IMR-90 (cell line): Measurements from ENCODE around the gene CHRD. TPM values are rescaled to one million over a fixed set of nuclear protein-coding genes. Genes with fewer than 3 reads are reported as not detected.

Experiments
- ATAC-seq: fragments of 200-7000 bp; cut with Tn5 transposase; 2 replicates; pipeline ENCODE4 v1.9.1; 2020; ENCODE audit warnings: low read depth, mild to moderate bottlenecking, moderate library complexity
- BruUV-seq: library from RNA; stranded (reverse); fragments of 400-500 nt; replicated peaks from 2 replicates; lab custom pipeline; 2021; lab: Mats Ljungman, UMichigan
- CTCF ChIA-PET: fragments of 300-600 bp; formaldehyde crosslinking; extraction: SDS; loops from one replicate; lab custom pipeline; 2021; ENCODE audit warnings: antibody characterized with exemption; lab: Yijun Ruan, JAX
- POLR2A ChIA-PET: fragments of 300-600 bp; sonication (Branson Sonifier 250); formaldehyde crosslinking; loops from one replicate; lab custom pipeline; 2022; ENCODE audit warnings: antibody characterized with exemption; ENCODE audit not compliant: unreplicated experiment; lab: Charles Lee
- DNase-seq: peaks from one replicate; pipeline ENCODE4 v3.0.0; 2013
- H2AFZ ChIP-seq: replicated peaks from 2 replicates; pipeline ENCODE3; 2013; ENCODE audit warnings: low read length, mild to moderate bottlenecking; ENCODE audit not compliant: poor library complexity
- H2AK5ac ChIP-seq: 2 replicates; pipeline ENCODE4 v1.6.1; 2013; ENCODE audit warnings: low read depth, low read length, inconsistent platforms
- H2AK9ac ChIP-seq: replicated peaks from 2 replicates; pipeline ENCODE3; 2013; ENCODE audit warnings: mild to moderate bottlenecking, low read depth, low read length, moderate library complexity; ENCODE audit not compliant: poor library complexity
- H2BK120ac ChIP-seq: 2 replicates; pipeline ENCODE4 v1.6.1; 2013; ENCODE audit warnings: low read depth, low read length, inconsistent platforms
- H2BK15ac ChIP-seq: 3 replicates; pipeline ENCODE4 v1.6.1; 2013; ENCODE audit warnings: low read depth, low read length, inconsistent platforms
- H2BK20ac ChIP-seq: 2 replicates; pipeline ENCODE4 v1.6.1; 2013; ENCODE audit warnings: low read depth, mild to moderate bottlenecking, inconsistent platforms, low read length, moderate library complexity
- H2BK5ac ChIP-seq: 2 replicates; pipeline ENCODE4 v1.6.1; 2013; ENCODE audit warnings: mild to moderate bottlenecking, low read depth, low read length, inconsistent platforms; ENCODE audit not compliant: poor library complexity, severe bottlenecking
- H3K14ac ChIP-seq: replicated peaks from 2 replicates; pipeline ENCODE4 v1.6.1; 2013; ENCODE audit warnings: low read depth, low read length, inconsistent platforms
- H3K18ac ChIP-seq: 2 replicates; pipeline ENCODE4 v1.6.1; 2013; ENCODE audit warnings: low read depth, low read length, control low read depth
- H3K23ac ChIP-seq: 2 replicates; pipeline ENCODE4 v1.6.1; 2013; ENCODE audit warnings: low read depth, low read length, inconsistent platforms
- H3K27ac ChIP-seq: 2 replicates; pipeline ENCODE4 v1.5.1; 2013; ENCODE audit warnings: mild to moderate bottlenecking, control low read depth, low read length; ENCODE audit not compliant: insufficient read depth
- H3K27me3 ChIP-seq: 2 replicates; pipeline ENCODE4 v1.6.1; 2013; ENCODE audit warnings: low read length; ENCODE audit not compliant: control insufficient read depth, insufficient read depth
- H3K36me3 ChIP-seq: 2 replicates; pipeline ENCODE4 v1.6.1; 2013; ENCODE audit warnings: low read length, mixed read lengths; ENCODE audit not compliant: control insufficient read depth, insufficient read depth
- H3K4ac ChIP-seq: 2 replicates; pipeline ENCODE4 v1.6.1; 2013; ENCODE audit warnings: low read depth, low read length, inconsistent platforms
- H3K4me1 ChIP-seq: 2 replicates; pipeline ENCODE4 v1.6.1; 2013; ENCODE audit warnings: low read length, mixed read lengths; ENCODE audit not compliant: control insufficient read depth, insufficient read depth
- H3K4me2 ChIP-seq: 2 replicates; pipeline ENCODE4 v1.6.1; 2013; ENCODE audit warnings: low read depth, mild to moderate bottlenecking, control low read depth, low read length, moderate library complexity
- H3K4me3 ChIP-seq: 2 replicates; pipeline ENCODE4 v1.5.1; 2013; ENCODE audit warnings: low read depth, mild to moderate bottlenecking, control low read depth, low read length, moderate library complexity; ENCODE audit not compliant: insufficient read depth
- H3K56ac ChIP-seq: 2 replicates; pipeline ENCODE4 v1.6.1; 2013; ENCODE audit warnings: low read length, inconsistent platforms; ENCODE audit not compliant: insufficient read depth; ENCODE audit errors: extremely low read depth
- H3K79me1 ChIP-seq, 2 experiments: 2 replicates each; pipeline ENCODE4 v1.6.1; 2013; ENCODE audit warnings: low read length in 2 of 2, inconsistent platforms in 1 of 2, low read depth in 1 of 2
- H3K9ac ChIP-seq: 2 replicates; pipeline ENCODE4 v1.6.1; 2013; ENCODE audit warnings: low read depth, low read length, control low read depth
- H3K9me1 ChIP-seq: 2 replicates; pipeline ENCODE4 v1.6.1; 2013; ENCODE audit warnings: low read length, inconsistent platforms; ENCODE audit not compliant: insufficient read depth
- H3K9me3 ChIP-seq: 2 replicates; pipeline ENCODE4 v1.6.1; 2013; ENCODE audit warnings: low read length; ENCODE audit not compliant: control insufficient read depth, insufficient read depth
- H4K20me1 ChIP-seq: 2 replicates; pipeline ENCODE4 v1.6.1; 2013; ENCODE audit warnings: low read length, inconsistent platforms; ENCODE audit not compliant: insufficient read depth
- H4K5ac ChIP-seq: 2 replicates; pipeline ENCODE4 v1.6.1; 2013; ENCODE audit warnings: mild to moderate bottlenecking, low read depth, low read length, control low read depth
- H4K8ac ChIP-seq, 2 experiments: 2 replicates each; pipeline ENCODE4 v1.6.1; 2013; ENCODE audit warnings: low read depth in 2 of 2, low read length in 2 of 2, control low read depth in 1 of 2, inconsistent platforms in 1 of 2
- H4K91ac ChIP-seq: 2 replicates; pipeline ENCODE4 v1.6.1; 2013; ENCODE audit warnings: low read depth, low read length, inconsistent platforms; ENCODE audit not compliant: insufficient read depth
- MAFK ChIP-seq: IDR thresholded peaks from 2 replicates; pipeline ENCODE4 v1.6.1; 2012; ENCODE audit warnings: low read depth, low read length, improper control_type of control experiment
- MXI1 ChIP-seq: IDR thresholded peaks from 2 replicates; pipeline ENCODE4 v1.6.1; 2012; ENCODE audit warnings: low read depth, mild to moderate bottlenecking, low read length, moderate library complexity, borderline replicate concordance
- NFE2L2 ChIP-seq: fragments of 150-350 bp; IDR thresholded peaks from 2 replicates; pipeline ENCODE4 v1.6.1; 2016; ENCODE audit warnings: low read depth, mild to moderate bottlenecking, low read length
- RCOR1 ChIP-seq: IDR thresholded peaks from 2 replicates; pipeline ENCODE4 v1.6.1; 2012; ENCODE audit warnings: mild to moderate bottlenecking, low read length, improper control_type of control experiment; ENCODE audit not compliant: insufficient replicate concordance
- SMC3 ChIP-seq: fragments of 150-350 bp; IDR thresholded peaks from 2 replicates; pipeline ENCODE4 v1.6.1; 2016; ENCODE audit warnings: low read depth, mild to moderate bottlenecking, antibody characterized with exemption, low read length, moderate library complexity
- WGBS, 2 experiments: methylation state at CpG; one replicate each; pipeline versions ENCODE4 v1.1.5 to v1.1.7; 2013; ENCODE audit warnings: missing lambda C conversion rate in 2 of 2; ENCODE audit not compliant: insufficient read length in 1 of 2; ENCODE audit errors: extremely low coverage in 2 of 2; 5-methylcytosine and 5-hydroxymethylcytosine counted together
- dilution Hi-C: fragments of 300-500 bp; cut with HindIII; formaldehyde crosslinking; loops from one replicate; pipeline ENCODE4 v1.14.3; 2018; ENCODE audit warnings: low sequenced_read_pairs; ENCODE audit not compliant: unreplicated experiment
- in situ Hi-C: fragments of 300-500 bp; cut with MboI; formaldehyde crosslinking; loops from 3 replicates; pipeline ENCODE4 v1.14.3; 2019; ENCODE audit warnings: low sequenced_read_pairs, inconsistent platforms, mixed read lengths
- intact Hi-C: fragments of 100-400 bp; cut with micrococcal nuclease; formaldehyde crosslinking; loops from 2 replicates; pipeline ENCODE4 v1.10.0; 2022
- polyA plus RNA-seq, 3 experiments: library from polyadenylated mRNA; depleted of rRNA; stranded (reverse); fragments of >200 nt; gene quantifications; 2 replicates each; pipeline ENCODE4 v1.2.3, GENCODE V29; 2012; ENCODE audit warnings: low replicate concordance in 1 of 3
- total RNA-seq: library from RNA; depleted of rRNA; stranded (reverse); fragments of >200 nt; gene quantifications from 2 replicates; pipeline ENCODE4 v1.2.3, GENCODE V29; 2012; rRNA removed

The CHRD gene
- total and polyA plus RNA-seq, 2 of the 4 experiments (the other 2 are of a cell fraction): under 0.01 to 0.09 TPM

DNA sequence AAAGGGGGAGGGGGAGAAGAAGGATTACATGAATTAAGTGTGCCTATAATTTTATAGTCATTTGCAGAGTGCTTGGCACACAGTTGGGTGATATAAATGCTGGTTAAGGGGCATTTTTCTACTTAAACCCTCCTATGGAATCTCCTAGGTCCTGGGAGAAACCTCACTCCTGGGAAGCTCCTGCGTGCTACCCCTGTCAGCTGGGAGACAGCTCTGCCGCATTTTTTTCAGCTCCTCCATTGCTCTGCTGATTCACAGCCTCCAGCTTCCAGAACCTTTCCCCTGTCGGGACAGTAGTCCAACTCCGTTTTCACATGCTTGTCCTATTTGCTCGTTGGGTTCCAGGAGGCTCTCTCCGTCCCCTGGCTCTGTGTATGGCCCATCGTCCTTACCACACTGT, 59.2 kb downstream of the CHRD start:
- Histone ChIP-seq H2AFZ (no peak overlapping the region), H4K20me1 (no peaks in the 10 kb centered on the region), H3K9ac (no peak overlapping the region), H3K4me2 (no peak overlapping the region), H4K91ac (no peak overlapping the region), H3K4me1 (no peaks in the 10 kb centered on the region), H4K8ac (no peak overlapping the region), H2BK120ac (no peak overlapping the region), H4K5ac (no peak overlapping the region), H2BK15ac (no peak overlapping the region), H2AK9ac (no peak overlapping the region), H3K27ac (no peak overlapping the region), H3K27me3 (peaks cover 32% of the 10 kb centered on the region), H3K9me1 (no peaks in the 10 kb centered on the region), H3K36me3 (no peaks in the 10 kb centered on the region), H3K56ac (no peak overlapping the region), H3K4me3 (no peak overlapping the region), H2BK5ac (no peak overlapping the region), H3K14ac (no peak overlapping the region), H3K18ac (no peak overlapping the region), H3K4ac (no peak overlapping the region), H3K9me3 (no peaks in the 10 kb centered on the region; the same call in 1 of the 2 replicates), H3K79me1 (no peaks in the 10 kb centered on the region), H3K23ac (no peak overlapping the region), H2BK20ac (no peak overlapping the region), H2AK5ac (no peak overlapping the region)
- TF ChIP-seq MAFK (no peak), MXI1 (no peak), RCOR1 (no peak), SMC3 (no peak), NFE2L2 (no peak)
- intact Hi-C loops (no loop called here), in situ Hi-C loops (no loop called here), dilution Hi-C loops (no loop called here)
- POLR2A ChIA-PET: no interaction called here
- CTCF ChIA-PET: no interaction called here
- DNase-seq: no peak
- ATAC-seq: no peak
- BruUV-seq: no TSS peak
- 40% methylated on average over 1 of the region's 7 CpGs; no CpG with 5 or more reads in 1 of the 2 experiments for WGBS, 2 experiments

Other genes starting within 250 kb of the CHRD start
- 32.5 and 37.6 TPM in 2 replicates for gene EIF2B5, start 244.7 kb upstream of the CHRD start, total RNA-seq
- gene EIF2B5, start 244.7 kb upstream of the CHRD start, polyA plus RNA-seq (2012; rRNA removed): 29.5 and 31.7 TPM in 2 replicates
- gene DVL3, start 224.7 kb upstream of the CHRD start, total RNA-seq: 23.3 and 24.2 TPM in 2 replicates
- gene DVL3, start 224.7 kb upstream of the CHRD start, polyA plus RNA-seq (2012; rRNA removed): 40.4 and 41.2 TPM in 2 replicates
- 855 and 876 TPM in 2 replicates for gene AP2M1, start 205.2 kb upstream of the CHRD start, total RNA-seq
- gene AP2M1, start 205.2 kb upstream of the CHRD start, polyA plus RNA-seq (2012; rRNA removed): 1,065 and 1,068 TPM in 2 replicates
- 35.0 and 36.9 TPM in 2 replicates for gene ABCF3, start 193.9 kb upstream of the CHRD start, total RNA-seq
- 58.3 and 59.2 TPM in 2 replicates for gene ABCF3, start 193.9 kb upstream of the CHRD start, polyA plus RNA-seq (2012; rRNA removed)
- not detected in 2 replicates for gene VWA5B2, start 150.5 kb upstream of the CHRD start, total RNA-seq
- gene VWA5B2, start 150.5 kb upstream of the CHRD start, polyA plus RNA-seq (2012; rRNA removed): not detected in 2 replicates
- 19.2 and 19.5 TPM in 2 replicates for gene ALG3, start 131.1 kb upstream of the CHRD start, total RNA-seq
- 52.6 and 55.5 TPM in 2 replicates for gene ALG3, start 131.1 kb upstream of the CHRD start, polyA plus RNA-seq (2012; rRNA removed)
- 2.8 and 2.9 TPM in 2 replicates for gene EEF1AKMT4, start 130.4 kb upstream of the CHRD start, total RNA-seq
- 3.6 and 5.3 TPM in 2 replicates for gene EEF1AKMT4, start 130.4 kb upstream of the CHRD start, polyA plus RNA-seq (2012; rRNA removed)
- gene CAMK2N2, start 118.5 kb upstream of the CHRD start, total RNA-seq: not detected in 2 replicates
- 0.29 and 0.34 TPM in 2 replicates for gene CAMK2N2, start 118.5 kb upstream of the CHRD start, polyA plus RNA-seq (2012; rRNA removed)
- gene ECE2, start 104.0 kb upstream of the CHRD start, total RNA-seq: not detected in 2 replicates
- not detected in 2 replicates for gene ECE2, start 104.0 kb upstream of the CHRD start, polyA plus RNA-seq (2012; rRNA removed)
- 697 and 872 TPM in 2 replicates for gene PSMD2, start 80.8 kb upstream of the CHRD start, total RNA-seq
- gene PSMD2, start 80.8 kb upstream of the CHRD start, polyA plus RNA-seq (2012; rRNA removed): 474 and 514 TPM in 2 replicates
- 225 TPM in 2 replicates for gene EIF4G1, start 65.4 kb upstream of the CHRD start, total RNA-seq
- 274 and 300 TPM in 2 replicates for gene EIF4G1, start 65.4 kb upstream of the CHRD start, polyA plus RNA-seq (2012; rRNA removed)
- gene FAM131A, start 42.5 kb upstream of the CHRD start, total RNA-seq: 9.7 and 10.8 TPM in 2 replicates
- gene FAM131A, start 42.5 kb upstream of the CHRD start, polyA plus RNA-seq (2012; rRNA removed): 16.5 and 19.5 TPM in 2 replicates
- gene CLCN2, start 18.4 kb upstream of the CHRD start, total RNA-seq: 1.9 and 2.9 TPM in 2 replicates
- 5.7 and 5.8 TPM in 2 replicates for gene CLCN2, start 18.4 kb upstream of the CHRD start, polyA plus RNA-seq (2012; rRNA removed)
- gene POLR2H, start 18.3 kb upstream of the CHRD start, total RNA-seq: 47.7 and 132 TPM in 2 replicates
- 103 and 130 TPM in 2 replicates for gene POLR2H, start 18.3 kb upstream of the CHRD start, polyA plus RNA-seq (2012; rRNA removed)
- gene THPO, start 1.8 kb upstream of the CHRD start, total RNA-seq: not detected in 2 replicates
- not detected in 2 replicates for gene THPO, start 1.8 kb upstream of the CHRD start, polyA plus RNA-seq (2012; rRNA removed)
- 0.72 and 0.83 TPM in 2 replicates for gene EPHB3, start 181.7 kb downstream of the CHRD start, total RNA-seq
- 2.2 and 2.9 TPM in 2 replicates for gene EPHB3, start 181.7 kb downstream of the CHRD start, polyA plus RNA-seq (2012; rRNA removed)